Measurements from ENCODE around the gene ZNF366.

Gene ZNF366

DNA sequence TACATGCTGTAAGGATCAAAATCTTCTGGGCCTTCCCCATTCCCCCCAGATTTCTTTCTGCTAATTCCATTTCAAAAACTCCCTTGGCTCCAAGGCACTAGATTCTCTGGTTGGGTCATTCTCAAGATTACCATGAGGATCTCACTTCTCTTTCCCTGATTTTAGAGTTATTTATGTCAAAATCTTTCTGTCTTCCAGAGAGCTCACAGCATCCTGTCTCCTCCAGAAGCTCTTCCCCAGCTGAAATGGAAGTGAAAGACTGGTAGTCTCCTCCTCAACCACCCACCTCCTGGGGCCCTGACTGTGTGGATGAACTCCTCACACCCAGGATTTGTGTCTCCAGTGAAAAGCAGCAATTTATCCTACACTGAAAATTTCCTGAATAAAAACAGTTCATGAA, 11.9 kb upstream of the ZNF366 start:
- DNase-seq, result no peak

DNA sequence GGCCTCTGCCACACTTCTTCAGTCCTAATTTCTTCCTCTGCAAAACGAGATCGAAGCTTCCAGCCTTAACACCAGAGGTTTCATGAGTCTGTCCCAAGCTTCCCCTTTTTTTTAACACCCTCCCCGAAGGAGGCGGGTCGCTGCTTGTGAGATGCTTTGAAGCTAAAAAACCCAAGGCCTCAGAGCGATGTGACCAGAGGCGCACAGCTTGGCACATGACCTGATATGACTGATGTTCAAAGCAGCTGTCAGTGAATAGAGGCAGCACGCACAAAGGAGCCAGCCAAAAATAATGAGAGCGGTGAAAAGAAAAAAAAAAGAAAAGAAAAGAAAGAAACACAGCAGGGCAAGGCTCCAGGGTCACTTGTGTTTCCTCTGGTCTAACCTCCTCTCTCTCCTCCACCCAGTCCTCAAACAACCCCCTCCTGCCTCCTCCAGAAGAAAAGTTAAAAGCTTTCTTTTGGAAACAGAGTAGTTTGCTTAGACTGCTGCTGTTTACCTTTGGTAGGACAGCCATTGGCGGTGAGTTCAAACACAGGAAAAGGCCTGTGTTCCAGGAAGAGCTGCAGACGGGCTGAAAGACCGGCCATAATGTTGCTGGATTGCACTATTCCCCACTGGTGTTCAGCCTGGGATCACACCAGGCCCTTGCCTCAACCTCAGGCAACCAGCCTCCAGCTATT, 10.9 kb upstream of the ZNF366 start:
- no peak for DNase-seq

DNA sequence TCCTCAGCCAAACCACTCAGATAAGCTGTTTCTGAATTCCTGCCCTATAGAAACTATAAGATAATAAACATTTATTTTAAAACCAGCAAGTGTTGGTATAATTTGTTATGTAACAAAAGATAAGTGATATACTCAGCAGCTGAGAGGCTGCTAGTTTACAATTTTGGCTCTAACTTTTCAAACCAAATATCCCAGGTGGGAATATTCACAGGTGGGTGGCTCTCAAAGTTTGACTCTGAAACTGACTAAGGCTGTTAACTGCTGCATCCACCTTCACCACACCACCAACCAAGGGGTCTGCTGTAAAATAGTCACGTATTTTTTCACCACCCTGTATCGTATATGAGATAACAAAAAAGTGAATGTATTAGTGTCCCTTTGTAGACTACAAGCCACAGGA, 9.7 kb upstream of the ZNF366 start:
- no peak for DNase-seq

DNA sequence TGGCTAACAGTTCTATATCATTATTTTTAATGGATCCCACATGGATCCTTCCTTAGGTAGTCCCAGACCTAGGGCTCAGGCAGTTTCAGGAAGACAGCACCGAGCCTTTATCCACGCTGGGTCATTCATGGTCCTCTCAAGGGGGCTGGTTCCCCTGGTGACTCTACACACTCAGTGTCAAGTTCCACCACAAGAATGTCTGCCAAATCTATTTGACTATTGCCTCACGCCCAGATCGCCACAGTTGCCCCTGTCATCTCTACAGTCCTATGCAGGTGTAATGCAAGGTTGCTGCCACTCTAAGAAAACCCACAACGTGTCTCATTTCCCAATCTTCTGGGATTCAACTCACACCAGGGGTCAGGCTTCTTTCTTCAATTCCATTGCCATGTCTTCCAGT, 8.0 kb upstream of the ZNF366 start:
- DNase-seq, result no peak

DNA sequence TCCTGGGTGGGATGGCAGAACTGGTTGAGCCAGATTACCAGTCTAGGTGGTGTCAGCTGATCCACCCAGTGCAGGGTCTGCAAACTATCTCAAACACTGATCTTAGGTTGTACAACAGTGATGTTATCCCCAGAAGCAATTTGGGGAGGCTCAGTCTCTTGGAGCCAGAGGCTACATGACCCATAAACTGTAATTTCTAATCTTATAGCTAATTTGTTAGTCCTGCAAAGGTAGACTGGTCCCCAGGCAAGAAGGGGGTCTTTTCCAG, 5.3 kb upstream of the ZNF366 start:
- DNase-seq, result no peak

DNA sequence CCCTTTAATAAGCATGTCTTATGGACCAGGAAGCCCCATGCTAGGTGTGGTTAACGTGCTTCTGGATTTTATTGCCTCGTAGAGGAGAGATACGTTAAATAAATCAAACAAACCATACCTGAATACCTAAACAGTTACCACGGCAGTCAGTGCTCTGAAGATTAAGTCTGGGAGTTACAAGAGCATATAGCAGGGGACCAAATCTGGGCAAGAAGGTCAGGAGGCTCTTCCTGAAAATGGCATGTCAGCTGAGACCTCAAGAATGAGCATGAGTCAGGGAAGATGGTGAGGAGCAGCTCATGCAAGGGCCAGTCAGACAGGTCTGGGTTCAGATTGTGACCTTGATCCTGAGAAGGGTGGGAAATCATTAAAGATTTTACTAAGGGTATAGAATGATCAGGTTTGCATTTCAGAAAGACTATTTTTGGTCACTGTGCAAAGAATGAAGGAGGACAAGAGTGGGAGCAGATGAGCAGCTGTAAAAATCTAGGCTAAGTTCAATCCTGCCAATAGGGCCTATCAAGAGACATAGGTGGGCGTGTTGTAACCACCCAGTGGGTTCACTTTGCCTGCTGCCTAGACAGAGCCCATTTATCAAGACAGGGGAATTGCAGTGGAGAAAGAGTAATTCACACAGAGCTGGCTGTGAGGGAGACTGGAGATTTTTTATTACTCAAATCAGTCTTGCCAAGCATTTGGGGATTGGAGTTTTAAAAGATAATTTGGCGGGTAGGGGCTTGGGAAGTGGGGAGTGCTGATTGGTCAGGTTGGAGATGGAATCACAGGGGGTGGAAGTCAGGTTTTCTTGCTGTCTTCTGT, 4.8 kb upstream of the ZNF366 start:
- no peak for DNase-seq

DNA sequence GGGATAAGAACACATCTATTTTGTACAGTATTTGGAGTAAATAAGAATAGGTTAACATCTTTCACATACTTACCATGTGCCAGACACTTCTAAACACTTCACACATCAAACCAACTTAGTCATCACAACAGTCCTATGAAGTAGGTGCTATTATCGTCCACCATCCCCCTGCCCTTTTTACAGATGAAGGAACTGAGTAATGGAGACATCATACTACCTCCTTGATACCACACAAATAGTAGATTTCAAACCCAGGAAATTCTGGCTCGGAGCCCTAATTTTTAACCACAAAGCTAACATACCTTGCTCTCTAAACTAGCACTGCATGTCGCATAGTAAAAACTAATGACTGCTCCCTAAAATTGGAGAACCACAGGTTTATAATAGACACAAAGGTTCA, 4.2 kb upstream of the ZNF366 start:
- no peak for DNase-seq

DNA sequence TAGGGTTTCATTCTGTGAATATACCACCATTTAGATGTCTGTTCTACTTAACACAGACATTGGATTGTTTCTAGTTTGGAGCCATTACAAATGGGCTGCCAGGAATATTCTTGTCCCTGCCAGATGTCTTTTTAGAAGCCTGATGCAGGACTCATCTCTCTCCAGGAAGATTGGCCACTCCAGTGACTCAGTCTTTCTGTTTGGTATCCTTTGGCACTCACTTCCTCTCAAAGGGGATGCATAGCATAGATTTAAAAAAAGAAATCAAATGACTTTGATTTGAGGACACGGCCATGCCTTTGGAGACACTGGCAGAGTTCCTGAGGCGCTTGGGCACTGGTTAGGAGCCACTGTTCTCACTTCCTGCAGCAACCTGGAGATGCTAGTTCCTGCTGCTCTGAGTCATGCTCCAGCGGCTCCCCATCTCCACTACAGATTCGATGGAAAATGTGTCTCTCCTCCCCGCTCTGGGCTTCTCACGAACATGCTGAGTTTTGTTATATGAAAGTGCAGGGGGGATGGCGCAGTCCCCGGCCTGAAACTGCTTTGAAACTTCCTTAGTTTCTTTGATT, 3.5 kb upstream of the ZNF366 start:
- DNase-seq, result no peak

DNA sequence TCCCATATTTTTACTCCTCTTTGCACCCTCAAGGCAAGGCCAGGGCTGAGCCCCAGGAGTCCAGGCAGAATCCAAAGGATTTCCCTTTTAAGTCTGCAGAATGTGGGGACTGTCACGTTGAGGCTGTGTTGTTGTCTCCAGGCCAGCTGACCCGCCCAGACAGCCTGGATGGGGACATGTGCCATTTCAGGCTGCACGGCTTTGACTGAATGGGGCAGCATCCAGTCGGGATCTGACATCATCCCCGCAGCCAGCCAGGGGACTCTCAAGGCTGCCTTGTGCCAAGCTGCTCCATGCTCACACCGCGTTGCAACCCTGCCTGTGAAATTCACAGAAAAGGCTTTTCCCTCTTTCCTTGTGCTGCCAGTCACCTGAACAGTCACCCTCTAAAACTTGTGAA, 2.2 kb upstream of the ZNF366 start:
- no peak for DNase-seq

DNA sequence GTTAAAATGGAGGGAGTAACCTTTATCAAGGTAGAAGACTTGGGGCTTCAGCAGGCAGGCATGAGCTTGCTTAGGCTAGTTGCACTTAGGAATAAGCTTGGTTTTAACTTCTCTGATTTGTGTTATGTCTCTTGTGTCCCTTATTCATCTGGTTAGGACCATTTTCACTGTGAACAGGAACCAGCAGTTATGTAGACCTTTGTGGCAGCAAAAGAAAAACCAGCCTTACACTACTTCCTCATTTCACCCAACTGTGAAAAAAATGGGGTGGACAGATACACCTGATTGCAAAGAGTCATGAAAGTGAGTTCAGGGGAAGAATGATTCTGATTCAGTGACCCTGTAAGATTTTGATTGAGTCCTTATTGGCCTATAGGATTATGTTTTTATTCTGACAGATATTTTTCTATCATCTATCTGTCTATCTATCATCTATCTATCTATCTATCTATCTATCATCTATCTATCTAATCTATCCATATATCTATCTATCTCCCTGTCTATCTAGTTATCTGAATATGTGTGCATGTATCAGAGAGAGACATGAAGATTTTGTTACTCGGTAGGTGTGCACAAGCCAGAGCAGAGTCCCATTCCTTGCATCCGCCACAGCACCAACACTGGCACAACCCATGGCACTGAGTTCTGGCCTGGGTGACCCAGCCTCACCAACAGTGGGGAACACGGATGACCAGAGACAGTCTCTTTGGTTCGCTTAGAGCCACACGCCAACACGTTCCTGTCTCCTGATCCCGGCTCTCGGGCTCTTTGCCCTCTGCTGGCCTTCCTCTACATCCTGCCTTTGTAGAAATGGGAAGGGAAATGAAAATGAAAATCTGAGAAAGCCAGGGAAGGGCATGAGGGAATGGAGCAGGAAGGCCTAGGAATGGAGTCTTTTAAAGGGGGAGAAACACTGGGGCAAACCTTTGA, 1.3 kb upstream of the ZNF366 start:
- no peak for DNase-seq

DNA sequence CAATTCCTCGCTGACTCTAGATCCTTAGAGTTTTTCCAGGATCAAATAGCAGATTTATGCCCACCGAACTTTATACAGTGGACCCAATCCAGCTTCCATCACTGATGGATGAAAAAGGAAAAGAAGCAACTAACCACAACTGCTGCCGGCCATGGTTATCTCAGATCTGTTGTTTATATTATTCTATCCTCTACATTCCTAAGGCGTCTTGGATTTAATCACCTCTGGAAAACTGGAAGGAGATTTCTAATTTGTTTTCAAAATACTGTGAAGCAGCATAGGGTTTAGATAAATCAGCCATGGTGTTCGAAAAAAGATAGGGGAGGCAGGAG, 663 bp upstream of the ZNF366 start:
- DNase-seq, result no peak

DNA sequence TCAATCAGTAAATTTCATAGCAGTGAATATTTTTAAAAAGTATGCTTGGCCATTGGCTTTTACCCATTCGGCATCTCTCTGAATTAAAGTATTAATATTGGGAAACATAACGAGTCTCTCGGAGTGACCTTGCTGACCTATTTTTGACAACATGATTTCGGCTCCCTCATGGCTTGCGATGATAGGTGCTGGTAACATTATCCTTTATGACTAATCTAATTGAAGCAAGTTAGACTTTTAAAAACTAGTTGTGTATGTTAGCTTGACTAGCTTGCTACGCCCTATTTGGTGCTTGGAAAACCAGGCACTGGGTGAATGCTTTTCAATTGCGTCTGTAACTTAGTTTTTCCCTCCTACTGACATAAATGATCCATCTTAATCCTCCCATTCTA, 1.1 kb downstream of the ZNF366 start:
- no peak for DNase-seq

DNA sequence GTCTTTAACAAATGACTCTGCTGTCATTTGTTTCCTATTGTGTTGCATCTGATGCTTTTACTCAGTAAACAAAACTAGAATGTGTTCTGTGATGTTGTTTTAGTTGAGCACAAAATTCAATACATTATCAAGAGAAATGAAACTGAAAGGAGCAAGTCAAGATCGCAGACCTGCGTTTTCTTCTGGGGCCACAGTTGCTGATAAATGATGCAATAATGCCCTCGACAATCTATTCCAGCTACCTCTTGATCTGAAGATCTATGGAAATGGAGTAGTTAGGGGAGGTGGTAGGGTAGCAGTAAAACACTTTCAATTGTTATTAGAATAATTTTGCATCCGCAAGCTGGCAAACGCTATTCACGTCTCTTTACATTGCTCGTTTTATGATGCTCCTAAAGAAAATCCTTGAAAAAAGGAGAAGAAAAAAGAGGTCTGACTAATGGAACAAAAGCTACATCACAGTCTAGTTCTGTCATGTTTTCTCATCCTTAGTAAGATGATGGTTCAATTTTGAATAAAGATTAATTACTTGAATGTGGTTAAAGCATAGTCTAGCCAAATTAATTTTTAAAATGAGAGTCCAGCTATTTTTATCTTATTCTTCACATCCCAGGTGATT, 1.6 kb downstream of the ZNF366 start:
- DNase-seq, result no peak

DNA sequence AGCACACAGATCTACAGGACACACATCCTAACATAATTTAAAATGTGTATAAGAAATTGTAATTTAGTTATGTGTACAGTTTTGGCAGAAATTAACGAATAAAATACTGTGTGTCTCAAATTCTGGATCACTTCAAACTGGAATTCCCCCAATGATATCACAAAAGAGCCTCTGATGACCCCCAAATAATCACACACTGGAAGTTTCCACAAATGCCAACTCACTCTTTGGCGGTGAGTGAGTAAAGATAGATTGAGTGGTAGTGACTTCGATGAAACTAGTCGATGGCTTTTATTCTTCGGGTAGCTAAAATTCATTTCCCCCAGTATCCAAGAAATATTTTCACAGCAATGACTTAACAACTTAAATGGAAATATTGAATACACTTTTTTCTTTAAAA, 2.2 kb downstream of the ZNF366 start:
- DNase-seq, result no peak

DNA sequence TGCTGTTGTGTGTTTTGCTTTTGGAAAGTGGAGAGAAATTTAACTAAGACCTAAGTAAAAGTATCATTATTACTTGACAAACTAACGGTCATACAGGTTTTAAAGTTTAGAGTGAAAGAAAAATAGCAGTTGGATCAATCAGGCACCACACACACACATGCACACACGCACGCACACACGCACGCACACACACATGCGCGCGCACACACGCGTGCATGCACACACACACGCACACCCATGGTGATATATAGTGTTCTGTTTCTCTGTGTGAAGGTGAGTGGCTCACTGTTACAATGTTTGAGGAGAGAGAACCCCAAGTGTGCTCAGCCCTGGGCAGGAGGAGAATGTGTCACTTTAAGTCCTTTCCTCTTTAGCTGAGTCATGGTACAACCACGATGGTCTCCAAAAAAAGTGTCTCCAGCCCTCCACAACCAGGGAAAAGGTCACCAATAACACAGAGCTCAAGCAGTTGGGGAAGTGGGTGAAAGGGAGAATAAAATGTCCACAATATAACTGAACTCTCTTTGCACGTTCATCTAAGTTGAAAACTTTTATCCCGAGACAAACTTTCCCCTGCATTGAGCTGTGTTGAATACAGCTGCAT, 3.2 kb downstream of the ZNF366 start:
- no peak for DNase-seq

DNA sequence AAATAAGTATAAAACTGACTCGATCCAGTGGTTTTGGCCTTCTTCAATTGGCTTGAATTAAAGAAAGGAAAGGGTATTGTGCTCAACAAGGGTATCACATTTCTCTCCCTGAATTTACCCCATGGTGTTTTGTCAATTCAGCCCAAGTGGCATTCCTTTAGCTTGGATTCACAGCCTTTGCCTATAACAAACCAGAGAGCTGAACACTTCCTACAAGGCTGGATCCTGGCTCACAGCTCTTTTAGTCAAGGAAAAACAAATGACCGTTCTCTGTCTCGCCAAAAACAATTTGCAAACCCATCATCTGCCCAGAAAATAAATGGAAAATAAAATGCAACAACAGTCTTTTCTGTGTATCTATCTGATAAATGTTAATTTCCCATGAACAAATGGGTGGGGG, 5.7 kb downstream of the ZNF366 start:
- DNase-seq, result no peak

DNA sequence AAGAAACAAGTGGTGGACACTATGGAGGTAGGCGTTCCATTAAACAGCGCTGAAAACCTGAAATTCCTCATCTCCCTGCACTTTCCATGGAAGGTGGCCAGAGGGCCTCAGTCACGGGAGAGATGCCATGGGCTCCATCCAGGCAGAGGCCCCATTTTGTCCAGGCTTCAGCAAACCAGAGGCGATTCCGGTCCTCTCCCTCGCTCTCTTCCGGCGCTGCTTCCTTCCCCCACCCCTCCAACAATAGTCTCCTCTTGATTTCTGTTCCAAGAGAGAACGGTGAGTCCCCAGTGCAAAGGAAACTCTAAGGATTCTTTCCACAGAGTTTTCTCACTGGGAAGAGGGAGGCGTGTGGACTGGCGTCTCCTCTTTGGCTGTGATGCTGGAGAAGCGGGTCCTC, 7.5 kb downstream of the ZNF366 start:
- no peak for DNase-seq

DNA sequence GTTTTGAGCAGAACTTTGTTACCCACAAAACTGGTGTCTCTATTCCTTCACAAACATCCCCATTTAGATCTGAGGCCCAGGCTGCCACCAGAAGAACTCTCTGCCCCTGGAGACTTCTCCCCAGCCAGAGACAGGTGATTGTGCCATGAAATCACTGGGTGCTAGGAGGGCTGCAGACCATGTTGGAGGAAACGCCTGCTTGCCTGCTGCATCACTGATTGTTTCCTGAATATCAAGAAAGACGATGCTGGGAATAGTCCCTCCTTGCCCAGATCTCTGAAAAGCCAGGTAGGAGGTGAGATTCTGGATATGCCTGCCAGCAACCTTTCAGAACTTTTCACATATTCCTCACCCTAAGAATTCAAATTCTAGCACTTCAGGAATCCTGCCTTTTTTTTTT, 8.1 kb downstream of the ZNF366 start:
- no peak for DNase-seq

DNA sequence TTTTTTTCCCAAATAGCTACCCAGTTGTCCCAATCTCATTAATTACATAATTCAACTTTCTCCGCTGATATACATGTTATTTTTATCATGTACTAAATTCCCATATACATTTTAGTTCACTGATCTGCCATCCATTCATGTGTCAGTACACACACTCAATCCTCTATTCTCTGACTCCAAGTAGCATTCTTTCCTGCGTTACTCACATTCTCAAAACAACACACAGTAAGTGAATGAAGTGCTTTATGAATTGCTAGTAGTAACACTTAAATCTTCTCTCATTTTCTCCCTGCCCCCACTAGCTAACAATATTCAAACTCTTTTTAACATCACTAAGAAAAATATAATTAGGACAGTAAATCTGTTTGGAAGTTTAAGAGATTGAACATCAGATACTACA, 8.9 kb downstream of the ZNF366 start:
- no peak for DNase-seq

DNA sequence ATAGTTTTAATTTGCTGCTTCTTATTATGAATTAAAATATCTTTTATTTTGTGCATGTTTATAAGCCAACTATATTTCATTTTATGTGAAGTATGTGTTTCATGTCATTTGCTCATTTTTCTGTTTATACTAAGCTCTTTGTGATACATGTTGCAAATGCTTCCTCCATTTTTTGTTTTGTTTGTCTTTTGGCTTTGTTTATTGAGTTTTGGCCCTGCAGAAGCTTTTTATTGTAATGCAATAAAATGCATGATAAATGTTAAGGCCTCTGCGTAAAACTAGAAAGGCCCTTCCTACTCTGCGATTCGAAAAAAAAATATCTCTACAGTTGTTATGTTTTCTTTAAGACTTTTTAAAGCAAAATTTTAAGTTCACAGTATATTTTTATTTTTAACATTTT, 9.4 kb downstream of the ZNF366 start:
- DNase-seq, result no peak

DNA sequence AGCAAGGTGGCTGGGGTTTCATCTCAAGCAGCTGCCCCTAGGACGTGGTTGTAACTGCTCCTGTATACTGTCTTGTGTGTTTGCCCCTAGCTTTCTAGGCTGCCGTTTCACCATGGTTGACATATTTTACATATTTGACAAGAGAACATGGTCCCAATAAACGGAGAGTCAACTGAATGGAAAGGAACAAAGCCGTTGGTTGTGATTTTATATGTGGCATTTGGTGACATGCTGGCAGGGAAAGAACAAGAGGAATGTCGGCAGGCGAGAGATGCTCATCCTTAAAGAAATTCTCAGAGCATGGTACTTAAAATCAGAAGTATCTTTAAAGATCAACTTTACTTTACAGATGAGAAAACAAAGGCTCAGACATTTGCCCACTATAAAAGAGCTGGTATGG, 11.8 kb downstream of the ZNF366 start:
- no peak for DNase-seq

DNA sequence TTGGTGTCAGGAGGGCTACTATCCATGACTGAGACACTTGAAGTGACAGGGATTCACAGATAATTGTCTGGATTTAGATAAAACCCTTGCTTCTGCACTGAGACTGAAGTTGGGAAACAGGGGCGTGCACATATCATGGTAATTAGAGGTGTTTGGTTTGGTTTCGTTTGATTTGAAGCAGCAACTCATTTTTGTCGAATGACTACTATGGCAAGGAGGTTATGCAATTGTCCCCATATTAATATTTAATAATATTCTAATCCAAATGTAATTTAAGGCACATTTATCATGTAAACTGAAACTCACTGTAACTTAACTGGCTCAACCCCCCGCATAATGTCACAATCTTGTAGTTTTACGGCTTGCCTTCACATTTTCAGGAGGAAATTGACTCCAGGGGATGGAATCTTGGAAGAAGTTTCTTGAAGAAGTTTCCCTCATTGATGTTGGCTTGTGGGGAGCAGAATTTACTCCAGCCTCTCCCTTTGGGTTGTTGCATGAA, 12.5 kb downstream of the ZNF366 start:
- no peak for DNase-seq

DNA sequence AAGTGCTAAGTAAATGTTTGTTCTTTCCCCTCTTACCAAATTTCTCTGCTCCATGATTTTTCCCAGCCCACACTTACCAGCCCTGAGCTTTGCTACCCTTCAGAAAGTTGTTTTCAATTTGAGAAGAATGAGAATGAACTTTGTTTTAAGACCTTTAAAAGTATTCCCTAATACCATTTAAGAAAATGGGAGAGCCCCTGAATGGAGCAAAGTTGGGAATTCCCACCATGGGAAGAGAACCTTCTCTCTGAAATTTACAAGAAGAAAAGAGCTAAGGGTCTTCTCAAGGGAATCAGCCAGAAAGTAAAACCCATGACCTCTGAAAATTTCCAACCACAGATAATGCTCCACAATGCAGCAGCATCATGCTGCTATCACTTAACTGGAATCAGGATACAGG, 17.7 kb downstream of the ZNF366 start:
- DNase-seq, result no peak
